GM18861 (cell line): Measurements from ENCODE around the gene IGSF10.

Experiments used
- ATAC-seq: cut with Tn5 transposase; IDR thresholded peaks from one replicate; pipeline ENCODE4 v1.9.1; 2021; ENCODE audit not compliant: unreplicated experiment

IGSF10 gene

GRCh38 chr3:151426341-151426657, 34.6 kb downstream of the IGSF10 start:
- ATAC-seq, result peak; percentile 94

GRCh38 chr3:151425627-151426340, 35.1 kb downstream of the IGSF10 start:
- ATAC-seq, result peak; percentile 6

GRCh38 chr3:151423091-151423490, 37.8 kb downstream of the IGSF10 start:
- ATAC-seq, result no peak

- no peak for ATAC-seq
These were observed 38.9 kb downstream of the IGSF10 start for GRCh38 chr3:151421938-151422337.

- no peak for ATAC-seq
These were observed 41.1 kb downstream of the IGSF10 start for GRCh38 chr3:151419806-151420205.

- ATAC-seq, result no peak
These were observed 45.6 kb downstream of the IGSF10 start for GRCh38 chr3:151415289-151415688.

- ATAC-seq, result no peak
These were observed 47.9 kb downstream of the IGSF10 start for GRCh38 chr3:151412989-151413388.
